Islet of Langerhans (tissue), 1 donor: ENCODE measurements around the gene CAMKV.
A peak's percentile ranks its signal among the peaks of the same experiment; 100 is the strongest.

Experiments
- FAIRE-seq: peaks from one replicate; lab custom pipeline; 2011; peaks lifted over from hg19 to GRCh38; lab: Jason Lieb, UNC

Gene CAMKV

DNA sequence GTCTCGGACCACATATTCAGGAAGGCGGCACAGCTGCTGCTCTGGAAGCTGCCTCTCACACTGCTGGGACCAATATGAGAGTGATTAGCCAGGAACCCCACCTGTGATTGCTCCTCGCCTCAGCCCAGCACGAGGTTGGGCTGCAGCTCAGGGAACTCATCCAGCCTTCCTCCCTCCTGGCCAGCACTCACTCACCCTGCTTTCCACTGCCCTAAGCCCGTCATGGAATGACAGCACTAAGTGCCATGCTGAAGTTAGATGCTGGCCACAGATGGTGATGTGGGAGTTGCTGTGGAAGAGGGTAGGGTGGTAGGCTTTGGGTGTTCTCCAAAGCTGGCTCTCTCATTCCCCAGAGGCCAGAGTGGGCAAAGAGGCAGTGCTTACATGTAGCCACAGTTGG is 26.6 kb upstream of the CAMKV start:
- FAIRE-seq = no peak

DNA sequence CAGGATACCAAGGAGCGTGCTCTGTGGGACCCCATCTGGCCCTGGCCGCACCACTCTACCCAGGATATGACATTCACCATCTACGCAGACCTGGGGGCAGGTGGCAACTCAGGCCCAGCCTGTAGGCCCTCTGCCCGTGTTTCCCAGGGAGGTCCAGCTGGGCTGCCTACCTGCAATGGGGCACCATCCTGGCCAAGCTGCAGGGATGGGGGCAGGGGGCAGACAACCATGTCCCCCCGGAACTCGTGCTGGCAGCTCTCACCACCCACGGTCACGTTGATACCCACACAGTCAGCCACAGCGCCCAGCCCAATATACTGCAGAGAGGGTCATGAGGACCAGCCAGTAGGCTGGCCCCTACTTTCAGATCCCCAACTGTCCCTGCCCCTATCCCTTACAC is 26.1 kb upstream of the CAMKV start:
- FAIRE-seq = no peak

DNA sequence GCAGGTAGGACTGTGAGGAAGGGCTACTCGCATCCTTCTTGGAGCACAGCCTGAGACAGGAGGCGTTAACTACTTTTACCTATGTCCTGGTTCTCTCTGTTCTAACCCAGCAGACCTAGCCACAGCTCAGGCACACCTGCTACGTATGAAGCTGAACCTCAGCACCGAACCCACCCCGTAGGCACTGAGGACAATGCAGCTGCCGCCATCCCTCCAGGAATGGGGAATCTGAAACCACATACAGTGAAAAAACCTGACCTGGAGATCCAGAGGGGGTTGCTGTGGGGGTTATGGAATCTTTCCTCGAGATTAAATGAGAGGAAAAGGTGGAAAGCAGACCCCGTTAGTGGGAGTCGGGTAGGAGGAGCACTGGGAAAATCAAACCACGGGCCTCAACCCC is 19.6 kb upstream of the CAMKV start:
- FAIRE-seq = no peak

DNA sequence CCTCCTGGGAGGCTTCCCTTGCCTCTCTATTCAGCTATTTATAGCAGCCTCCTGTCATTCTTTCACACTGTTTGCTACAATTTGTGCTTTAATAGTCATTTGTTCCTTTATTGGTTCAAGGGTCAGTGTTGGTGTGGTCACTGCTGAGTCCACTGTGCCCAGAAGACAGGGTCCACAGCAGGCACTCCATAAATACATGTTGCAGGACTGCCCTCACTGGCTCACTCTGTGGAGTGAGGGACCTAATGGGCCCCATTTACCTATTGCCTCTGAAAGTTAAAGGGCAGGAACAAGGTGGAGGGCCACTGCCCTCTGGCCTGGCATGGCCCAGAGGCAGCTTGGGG is 17.2 kb upstream of the CAMKV start:
- no peak for FAIRE-seq

DNA sequence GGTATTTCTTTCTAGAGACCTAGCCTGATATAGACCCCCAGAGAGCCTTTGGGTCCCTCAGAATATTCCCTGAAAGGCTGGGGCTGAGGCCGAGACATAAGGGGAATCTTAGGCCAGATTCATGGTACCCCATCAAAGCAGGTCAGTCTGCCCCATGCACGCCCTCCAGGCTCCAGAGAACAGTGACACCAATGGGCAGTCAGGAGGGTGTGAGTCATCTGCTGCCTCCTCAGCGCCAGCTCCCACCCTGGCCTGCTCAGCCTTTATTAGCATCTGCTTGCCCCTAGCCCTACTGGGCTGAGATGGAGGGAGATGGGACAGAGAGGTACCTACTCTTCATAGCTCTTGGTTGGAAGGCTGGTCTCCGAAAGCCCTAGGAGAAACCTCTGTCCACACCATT is 14.3 kb upstream of the CAMKV start:
- FAIRE-seq = no peak

DNA sequence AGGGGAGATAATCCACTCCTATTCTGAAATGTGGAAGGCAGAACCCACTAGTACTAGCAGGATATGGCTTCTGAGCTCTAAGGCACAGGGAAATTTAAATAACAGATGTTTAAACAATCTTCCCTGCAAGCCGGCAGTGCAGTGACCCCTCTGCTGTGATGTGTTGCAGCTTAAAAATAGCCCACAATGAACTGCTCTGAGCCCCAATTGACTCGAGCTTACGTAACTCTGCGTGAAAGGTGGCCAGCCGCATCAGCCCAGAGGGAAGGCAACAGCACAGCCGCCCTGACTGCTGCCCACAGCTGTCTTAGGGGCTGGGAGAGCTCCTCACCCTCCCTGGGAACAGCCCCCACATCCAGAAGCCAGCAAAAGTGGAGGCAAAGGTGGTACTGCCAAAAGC is 12.5 kb upstream of the CAMKV start:
- FAIRE-seq = no peak

DNA sequence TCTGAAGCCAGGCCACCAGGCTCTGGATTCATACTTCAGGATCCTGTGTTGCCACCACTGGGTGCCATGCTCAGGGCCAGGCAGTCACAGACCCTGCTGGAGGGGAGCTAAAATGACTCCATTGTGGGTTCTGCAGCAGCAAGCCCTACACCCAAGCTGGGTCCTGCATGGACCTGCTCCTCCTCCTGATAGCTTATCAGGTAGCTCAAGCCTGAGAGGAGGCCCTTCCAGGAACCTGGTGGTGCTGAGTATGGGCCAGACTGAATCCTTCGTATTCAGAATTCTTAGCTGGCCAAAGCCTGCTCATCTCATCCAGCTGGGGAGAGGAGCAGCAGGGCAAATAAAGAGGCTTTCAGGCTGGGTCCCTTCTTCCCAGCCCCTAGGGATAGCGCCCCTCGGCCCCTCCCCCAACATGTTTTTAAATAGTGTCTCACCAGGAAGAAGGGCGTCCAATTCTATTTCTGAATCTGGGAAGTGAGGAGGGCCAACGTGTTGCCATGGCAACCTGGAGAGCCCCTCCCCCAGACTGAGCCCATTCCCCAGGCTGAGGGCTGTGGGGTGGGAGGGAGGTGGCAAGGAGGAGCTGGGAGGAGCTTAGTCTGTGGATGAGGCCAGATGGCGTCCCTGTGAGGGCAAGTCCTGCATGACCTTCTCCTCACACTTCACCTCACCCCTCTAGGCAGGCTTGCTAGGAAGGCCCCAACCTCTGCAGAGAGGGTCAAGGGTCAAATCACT is 11.0 kb upstream of the CAMKV start:
- FAIRE-seq = no peak

DNA sequence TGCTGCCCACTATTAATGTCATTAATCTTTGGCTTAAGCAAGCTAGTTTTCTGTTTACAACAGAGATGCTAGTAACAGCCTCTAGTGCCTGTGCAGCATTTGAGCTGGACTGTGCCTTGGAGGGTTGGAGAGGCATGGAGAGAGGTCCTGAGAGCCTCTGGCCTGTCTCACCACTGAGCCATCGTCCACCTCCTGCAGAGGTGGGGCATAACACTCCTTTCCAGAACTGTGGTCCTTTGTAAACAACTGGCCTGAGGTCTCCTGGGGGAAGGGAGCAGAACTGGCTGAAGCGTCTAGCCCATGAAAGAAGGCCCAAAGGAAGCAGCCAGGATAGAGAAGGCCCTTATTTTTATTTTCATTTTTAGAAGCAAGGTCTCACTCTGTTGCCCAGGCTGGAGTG is 10.0 kb upstream of the CAMKV start:
- no peak for FAIRE-seq

DNA sequence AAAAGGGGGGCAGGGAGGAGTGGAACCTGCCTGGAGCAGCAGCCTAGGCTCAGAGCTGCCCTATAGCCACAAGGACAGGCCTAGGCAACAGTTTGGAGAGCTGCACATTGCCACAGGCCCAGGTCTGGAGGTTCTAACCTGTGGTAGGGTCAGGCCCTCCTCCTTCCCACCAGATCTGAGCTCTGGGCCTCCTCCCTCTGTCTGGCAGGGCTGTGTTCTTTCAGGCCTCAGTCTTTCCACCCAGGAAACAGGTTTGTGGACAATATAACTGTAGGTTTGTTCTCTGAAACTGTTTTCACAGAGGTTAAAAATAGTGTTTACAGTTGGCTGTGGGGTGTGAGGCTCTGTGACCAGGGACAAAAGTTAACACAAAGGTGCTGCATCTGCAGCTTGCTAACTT is 9.0 kb upstream of the CAMKV start:
- FAIRE-seq = no peak

DNA sequence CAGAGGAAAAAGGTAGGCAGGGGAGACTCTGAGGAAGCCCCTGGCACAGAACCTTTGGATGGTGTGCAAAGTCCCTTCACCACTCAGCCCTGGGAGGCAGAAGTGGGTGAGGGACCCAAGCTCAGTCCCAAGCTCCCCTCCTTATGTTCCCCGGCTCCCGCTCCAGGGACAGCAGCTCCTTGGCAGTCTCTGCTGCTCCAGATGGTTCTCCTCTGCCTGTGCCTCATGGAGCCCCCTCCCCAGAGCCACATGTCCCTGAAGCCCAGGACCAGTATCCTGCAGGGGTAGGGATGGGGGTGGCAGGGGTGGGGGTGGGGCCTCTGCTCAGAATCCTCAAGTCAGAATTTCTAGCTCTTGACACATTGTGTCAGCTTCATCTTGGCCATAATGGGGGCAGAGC is 8.0 kb upstream of the CAMKV start:
- FAIRE-seq = no peak

DNA sequence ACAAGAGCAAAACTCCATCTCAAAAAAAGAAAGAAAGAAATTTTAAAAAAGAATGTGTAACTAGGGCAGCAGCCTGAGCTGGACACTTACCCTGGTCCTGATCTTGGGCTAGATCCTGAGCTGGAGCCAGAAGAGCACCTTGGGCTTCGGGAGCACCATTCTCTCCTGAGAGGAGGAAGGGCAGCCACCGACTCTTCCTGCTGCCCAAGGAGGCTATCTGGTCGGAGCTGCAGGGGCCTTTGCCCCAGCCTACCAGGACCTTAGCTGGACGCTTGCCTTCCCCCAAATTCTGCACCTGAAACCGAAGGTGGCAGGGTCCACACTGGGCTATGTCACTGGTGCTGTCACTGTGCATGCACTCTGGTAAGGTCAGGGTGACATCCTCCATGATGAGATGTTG is 6.9 kb upstream of the CAMKV start:
- FAIRE-seq = no peak

DNA sequence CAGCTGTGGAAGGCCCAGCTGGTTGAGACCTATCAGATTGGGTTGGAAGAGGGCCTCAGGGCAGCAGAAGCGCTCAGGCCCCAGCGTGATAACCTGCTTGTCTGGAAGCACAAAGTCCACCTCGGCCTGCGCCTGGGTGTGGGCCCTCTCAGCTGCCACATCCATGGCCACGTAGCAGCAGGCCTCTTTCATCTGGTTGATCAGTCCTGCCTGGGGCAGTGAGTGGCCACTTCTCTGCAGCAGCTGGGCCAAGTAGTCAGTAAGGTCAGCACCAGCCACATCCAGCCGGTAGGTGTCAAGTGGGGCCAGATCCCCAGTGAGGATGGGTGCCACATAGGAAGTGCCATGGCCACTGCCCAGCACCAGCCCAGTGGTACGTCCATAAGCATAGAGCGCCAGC is 3.9 kb upstream of the CAMKV start:
- no peak for FAIRE-seq

DNA sequence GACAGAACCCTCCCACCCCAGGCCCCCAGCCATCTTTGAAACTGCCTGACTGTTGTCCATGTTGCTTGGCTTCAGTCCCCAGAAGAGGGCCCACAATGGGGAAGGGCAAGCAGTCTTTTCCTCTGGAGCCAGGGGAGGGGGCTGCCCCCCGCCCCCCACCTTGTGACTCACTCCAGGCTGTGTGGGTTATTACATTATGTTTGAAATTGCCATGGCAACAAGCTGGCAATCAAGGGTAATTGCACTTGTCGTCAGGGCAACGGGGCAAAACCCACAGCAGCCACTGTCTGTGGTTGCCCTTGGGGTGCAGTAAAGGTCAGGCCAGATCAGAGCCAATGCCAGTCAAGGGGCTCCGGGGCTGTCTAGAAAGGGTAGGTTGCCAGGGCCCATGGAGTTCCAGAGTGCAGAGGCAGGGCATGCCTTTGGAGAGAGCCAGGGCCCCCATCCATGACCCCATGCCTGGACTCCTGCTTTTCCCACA is 3.1 kb upstream of the CAMKV start:
- no peak for FAIRE-seq

DNA sequence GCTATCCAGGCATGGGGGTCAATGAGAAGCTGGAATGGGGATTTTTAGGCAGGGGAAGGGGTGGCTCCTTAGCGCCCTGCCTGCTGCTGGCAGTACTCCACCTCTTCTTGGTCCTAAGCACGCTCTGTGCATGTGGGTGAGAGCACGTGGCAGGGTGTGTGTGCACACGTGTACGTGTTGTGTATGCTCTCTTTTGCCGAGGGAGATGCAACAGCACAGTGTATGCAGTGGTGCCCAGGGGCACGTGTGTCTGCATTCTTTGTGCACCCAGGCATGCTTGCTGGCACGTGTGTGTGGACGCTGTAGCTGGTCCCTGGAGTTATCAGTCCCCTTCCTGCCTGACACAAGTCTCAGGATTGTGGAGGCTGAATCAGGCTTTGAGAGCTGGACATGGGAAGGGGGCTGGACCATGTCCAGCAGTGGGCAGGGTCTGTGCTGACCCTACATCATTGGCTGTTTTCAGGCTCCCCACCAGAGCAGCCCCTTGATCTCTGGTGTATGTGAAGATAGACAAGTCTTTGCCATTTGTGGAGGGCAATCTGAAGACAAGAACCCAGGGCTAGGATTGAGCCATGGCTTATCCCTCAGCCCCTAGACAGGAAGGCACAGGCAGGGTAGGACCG is 1.9 kb upstream of the CAMKV start:
- no peak for FAIRE-seq

DNA sequence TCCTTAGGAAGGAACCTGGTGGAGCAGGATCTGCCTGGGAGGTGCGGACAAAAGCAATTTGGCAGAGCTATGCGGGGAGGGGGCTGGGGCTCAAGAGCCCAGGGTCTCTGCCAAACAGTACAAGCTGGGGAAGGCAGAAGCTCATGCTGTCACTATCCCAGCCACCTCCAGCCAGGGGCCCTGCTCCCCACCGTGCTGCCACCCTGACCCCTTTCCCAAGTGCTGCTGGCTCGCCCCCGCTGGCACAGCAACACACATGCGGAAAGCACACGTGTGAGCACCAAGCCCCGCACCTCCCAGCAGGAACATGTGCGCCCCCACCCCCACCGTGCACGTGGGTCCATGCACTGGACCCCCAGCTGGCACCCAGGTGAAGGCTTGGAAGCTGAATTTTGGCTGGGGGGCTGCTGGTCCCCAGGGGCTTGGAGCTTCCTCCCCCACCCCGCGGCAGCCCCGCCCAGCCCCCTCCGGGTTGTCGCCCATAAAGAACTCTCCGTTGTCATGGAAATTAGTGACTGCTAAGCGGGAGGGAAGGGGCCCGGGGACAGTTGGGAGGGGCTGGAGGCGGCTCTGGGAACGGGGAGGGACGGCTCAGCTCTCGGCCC is 742 bp downstream of the CAMKV start:
- FAIRE-seq = no peak

DNA sequence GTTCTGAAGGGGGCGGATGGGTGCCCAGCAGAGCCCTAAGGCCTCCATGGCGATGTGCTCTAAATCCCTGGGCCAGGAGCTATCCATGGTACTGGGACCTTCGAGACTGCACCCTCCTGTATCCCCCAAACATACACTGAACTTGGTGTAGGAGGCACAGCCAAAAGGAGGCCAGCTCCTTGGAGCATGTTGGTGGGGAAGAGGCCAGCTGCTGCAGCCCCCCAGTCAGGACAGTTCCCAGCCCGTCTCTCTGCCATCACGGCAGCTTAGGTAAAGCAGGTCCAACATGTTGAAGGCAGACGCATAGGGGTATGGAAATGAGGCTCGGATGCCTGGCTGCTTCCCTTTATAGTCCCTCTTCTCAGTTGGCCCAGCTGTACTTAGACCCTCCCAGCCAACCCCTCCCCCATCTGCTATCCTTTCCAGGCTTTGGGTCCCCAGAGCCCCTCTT is 1.8 kb downstream of the CAMKV start:
- no peak for FAIRE-seq

DNA sequence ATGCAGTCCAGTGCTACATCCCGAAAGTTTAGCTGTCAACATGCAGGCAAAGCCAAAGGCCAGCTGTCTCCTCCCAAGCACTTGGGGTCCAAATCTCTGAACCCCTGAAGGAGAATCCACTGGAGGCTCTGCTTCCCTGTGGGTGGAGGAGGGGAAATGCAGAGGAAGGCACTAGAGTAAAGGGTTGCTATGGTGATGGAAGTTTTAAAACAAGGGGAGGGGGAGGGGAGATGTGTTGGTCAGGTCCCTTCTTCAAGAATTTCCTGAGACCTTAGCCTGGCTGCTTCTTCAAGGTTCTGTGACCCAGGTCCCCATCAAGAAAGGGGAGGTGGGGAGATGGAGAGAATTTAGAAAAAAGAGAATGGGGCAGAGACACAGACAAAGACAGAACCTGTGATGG is 2.3 kb downstream of the CAMKV start:
- FAIRE-seq = no peak

DNA sequence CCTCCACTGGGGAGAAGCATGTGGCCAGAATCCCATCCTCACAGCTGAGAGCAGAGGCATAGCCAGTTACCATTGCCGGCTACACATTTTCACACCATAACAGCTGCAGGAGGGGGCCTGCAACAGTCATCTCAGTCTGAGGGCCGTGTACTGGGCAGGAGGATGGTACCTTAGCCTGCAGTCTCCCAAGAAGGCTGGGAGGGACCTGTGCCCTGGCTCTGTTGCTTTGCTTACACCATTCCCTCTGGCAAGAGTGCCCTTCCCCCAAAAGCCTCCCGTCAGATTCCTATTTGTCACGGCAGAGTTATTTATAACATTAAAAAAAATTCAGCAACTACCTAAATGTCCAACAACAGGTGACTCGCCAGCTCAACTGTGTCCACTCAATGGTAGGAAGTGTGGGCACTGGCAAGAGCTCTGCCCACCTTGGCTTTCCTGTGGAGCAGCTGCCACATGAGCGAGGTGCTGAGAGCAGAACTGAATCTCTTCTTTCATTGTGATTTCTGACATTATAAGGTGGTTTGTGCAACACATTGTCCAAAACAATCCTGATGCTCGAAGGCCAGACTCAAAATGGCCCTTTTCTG is 4.4 kb downstream of the CAMKV start:
- FAIRE-seq = no peak

DNA sequence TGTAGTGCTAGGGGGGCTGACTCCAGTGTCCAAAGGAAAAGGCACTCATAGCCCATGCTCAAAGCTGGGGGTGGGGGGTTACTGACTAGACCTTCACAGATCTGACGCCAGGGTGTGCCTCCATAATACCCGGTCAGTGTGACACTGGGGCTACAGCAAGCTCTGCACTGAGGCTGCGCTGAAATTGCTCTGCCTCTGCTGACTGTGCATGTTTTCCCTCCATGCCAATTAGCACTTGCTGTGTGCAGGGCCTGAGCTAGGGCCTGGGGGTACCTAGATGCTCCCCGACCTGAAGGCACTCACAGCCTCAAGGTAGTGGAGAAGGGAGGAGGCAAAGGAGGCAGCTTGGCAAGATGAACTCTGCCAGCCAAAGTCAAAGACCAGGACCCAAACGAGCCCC is 5.2 kb downstream of the CAMKV start:
- no peak for FAIRE-seq

DNA sequence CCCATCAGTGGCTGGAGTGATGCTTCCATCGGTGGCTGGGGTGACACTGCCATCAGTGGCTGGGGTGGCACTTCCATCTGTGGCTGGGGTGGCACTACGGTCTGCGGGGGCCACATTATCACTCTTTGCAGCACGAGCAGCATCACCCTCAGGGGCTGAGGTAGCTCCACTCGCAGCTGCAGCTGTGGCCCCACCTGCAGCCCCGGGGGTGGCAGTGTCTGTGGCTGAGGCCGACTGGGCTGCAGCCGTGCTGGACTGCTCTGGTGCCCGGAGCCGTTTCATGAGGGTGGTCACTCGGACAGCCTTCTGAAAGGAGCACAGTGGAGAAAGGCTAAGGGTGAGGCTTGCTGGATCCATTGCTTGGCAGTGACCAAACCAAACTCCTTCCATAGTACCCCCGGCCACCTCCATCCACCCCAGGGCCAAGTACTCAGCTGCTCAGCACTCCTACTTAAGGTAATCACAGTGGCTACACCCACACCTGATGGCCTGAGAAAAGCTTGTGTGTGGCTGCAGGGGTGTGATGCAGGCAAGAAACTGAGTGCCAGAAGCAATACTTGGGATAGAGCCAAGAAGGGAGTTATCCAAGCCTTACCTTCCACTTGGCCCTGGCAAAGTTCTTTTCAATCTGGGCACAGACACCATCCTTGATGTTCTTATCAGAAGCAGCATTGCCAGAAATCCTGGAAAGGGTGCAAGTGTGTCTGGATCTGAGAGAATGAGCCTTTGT is 10.0 kb downstream of the CAMKV start:
- no peak for FAIRE-seq

DNA sequence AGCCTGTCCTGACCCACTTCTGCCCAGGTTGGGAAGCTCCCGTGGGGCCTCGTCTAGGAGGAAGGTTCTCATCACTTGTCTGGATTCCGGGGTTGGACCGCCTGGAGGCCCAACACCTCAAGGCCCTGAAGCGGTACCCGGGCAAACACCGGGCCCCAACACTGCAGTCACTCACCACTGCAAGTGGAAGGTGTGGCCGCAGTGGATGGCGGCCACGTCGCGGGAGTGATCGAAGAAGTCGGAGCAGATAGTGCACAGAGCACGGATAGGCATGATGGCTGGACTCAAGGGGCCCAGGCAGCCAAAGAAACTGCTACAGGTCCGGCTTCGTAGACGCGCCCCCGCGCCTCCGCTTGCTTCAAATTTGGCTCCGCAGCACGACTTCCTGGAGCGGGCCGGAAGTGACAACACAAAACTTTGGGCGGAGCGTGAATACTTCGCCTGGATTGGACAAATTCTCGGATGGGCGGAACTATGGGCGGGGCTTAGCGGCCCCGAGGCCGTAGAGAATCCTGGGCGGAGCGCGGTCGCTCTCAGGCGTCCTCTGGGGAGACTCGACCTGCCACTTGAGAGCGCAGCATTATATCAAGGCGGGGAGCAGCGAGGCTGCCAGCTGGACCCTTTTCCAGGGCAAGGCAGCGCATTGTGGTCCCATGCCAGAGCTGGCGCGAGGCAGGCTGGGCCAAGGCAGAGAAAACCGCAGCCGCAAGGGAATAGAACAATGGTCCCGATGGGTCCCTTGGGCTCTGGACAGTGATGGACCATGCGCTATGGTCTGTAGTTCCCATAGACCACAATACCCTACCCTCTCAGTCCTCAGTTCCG is 13.3 kb downstream of the CAMKV start, which contains the start of gene TRAIP:
Gene TRAIP, minus strand, starts transcription at position 384 of the 825 bp plus-strand sequence. Its CDS starts 111 bp downstream, at position 273.
- FAIRE-seq = peak; percentile 98

DNA sequence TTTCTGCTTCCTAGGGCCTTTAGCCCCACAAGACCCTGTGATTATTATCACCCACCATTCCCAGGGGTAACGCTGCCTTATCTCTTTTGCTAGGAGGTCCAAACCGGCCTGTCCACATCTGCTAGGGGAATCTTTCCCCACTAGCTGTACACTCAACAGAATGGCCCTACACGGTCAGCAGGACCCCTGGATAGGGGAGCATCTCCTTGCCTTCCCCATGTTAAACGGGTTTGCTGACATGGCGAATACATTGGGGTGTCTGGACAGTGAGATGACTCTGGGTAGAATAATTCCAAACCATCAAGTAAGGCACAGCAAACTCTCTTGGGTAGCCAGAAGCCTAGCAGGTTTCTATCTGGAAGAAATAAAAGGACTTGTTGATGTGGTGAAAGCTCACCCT is 14.0 kb downstream of the CAMKV start:
- FAIRE-seq = no peak
